Osteoblast (primary cell): Measurements from ENCODE around the gene NEK5. TPM values are rescaled to one million over a fixed set of nuclear protein-coding genes. Genes with fewer than 3 reads are reported as not detected.
"Not testable (repeated sequence)": the region's sequence is repeated elsewhere in the genome, so short reads cannot be mapped to it uniquely, and the experiment has no call there.

Experiments used
- DNase-seq: peaks from one replicate; pipeline ENCODE4 v3.0.0; 2011; ENCODE audit warnings: low spot score, mixed read lengths; ENCODE audit not compliant: insufficient read length; ENCODE audit errors: missing footprints
- H2AFZ ChIP-seq: 2 replicates; pipeline ENCODE4 v1.6.0; 2011; ENCODE audit warnings: mild to moderate bottlenecking, low read length
- H3K27ac ChIP-seq: 2 replicates; pipeline ENCODE4 v1.5.1; 2011; ENCODE audit warnings: mild to moderate bottlenecking, low read depth, low read length, moderate library complexity
- H3K27me3 ChIP-seq: 2 replicates; pipeline ENCODE4 v1.6.0; 2012; ENCODE audit warnings: mild to moderate bottlenecking, control low read depth, inconsistent platforms, low read length, moderate library complexity; ENCODE audit not compliant: insufficient read depth
- H3K36me3 ChIP-seq: 2 replicates; pipeline ENCODE4 v1.5.1; 2011; ENCODE audit warnings: mild to moderate bottlenecking, low read length, control low read depth, moderate library complexity; ENCODE audit not compliant: insufficient read depth
- H3K4me1 ChIP-seq: 2 replicates; pipeline ENCODE4 v1.5.1; 2011; ENCODE audit warnings: mild to moderate bottlenecking, low read length, control low read depth, moderate library complexity; ENCODE audit not compliant: insufficient read depth
- H3K4me2 ChIP-seq: 2 replicates; pipeline ENCODE4 v1.6.0; 2011; ENCODE audit warnings: mild to moderate bottlenecking, low read length; ENCODE audit not compliant: insufficient read depth
- H3K4me3 ChIP-seq: fragments of 200-600 bp; sonication (generic); 3 replicates; pipeline ENCODE4 v1.5.1; 2012; ENCODE audit warnings: mild to moderate bottlenecking, low read length, inconsistent platforms; ENCODE audit not compliant: insufficient read depth
- H3K79me2 ChIP-seq: 2 replicates; pipeline ENCODE4 v1.6.0; 2012; ENCODE audit warnings: mild to moderate bottlenecking, low read length, control low read depth, inconsistent platforms; ENCODE audit not compliant: insufficient read depth
- H3K9me3 ChIP-seq: 2 replicates; pipeline ENCODE4 v1.5.1; 2011; ENCODE audit warnings: low read depth, low read length, control low read depth
- H4K20me1 ChIP-seq: 2 replicates; pipeline ENCODE4 v1.6.0; 2012; ENCODE audit warnings: mild to moderate bottlenecking, low read length, control low read depth; ENCODE audit not compliant: insufficient read depth
- CTCF ChIP-seq: IDR thresholded peaks from 2 replicates; pipeline ENCODE4 v1.5.1; 2011; ENCODE audit warnings: mild to moderate bottlenecking, low read depth, low read length, moderate library complexity; ENCODE audit errors: extremely low read depth
- total RNA-seq: library from RNA; depleted of rRNA; stranded (reverse); fragments of >200 nt; gene quantifications from 2 replicates; pipeline ENCODE4 v1.2.3, GENCODE V29; 2012

The NEK5 gene
- total RNA-seq, 1 donor, result 0.36 TPM

- Histone ChIP-seq H3K27me3 (no peaks in the 10 kb centered on the region), H3K36me3 (no peaks in the 10 kb centered on the region), H3K4me3 (no peak overlapping the region), H3K9me3 (no peaks in the 10 kb centered on the region), H3K4me1 (no peaks in the 10 kb centered on the region), H4K20me1 (no peaks in the 10 kb centered on the region), H3K27ac (no peak overlapping the region), H3K79me2 (no peaks in the 10 kb centered on the region), H3K4me2 (no peak overlapping the region), H2AFZ (no peak overlapping the region)
- DNase-seq, result no peak
- no peak for TF ChIP-seq CTCF
Measured at GRCh38 chr13:52105841-52106240, 23.0 kb downstream of the NEK5 start.

GRCh38 chr13:52104624-52105023, 24.2 kb downstream of the NEK5 start:
- Histone ChIP-seq H3K4me2 (no peak overlapping the region), H3K79me2 (no peaks in the 10 kb centered on the region), H3K4me1 (no peaks in the 10 kb centered on the region), H3K9me3 (no peaks in the 10 kb centered on the region), H4K20me1 (no peaks in the 10 kb centered on the region), H3K27me3 (no peaks in the 10 kb centered on the region), H2AFZ (no peak overlapping the region), H3K4me3 (no peak overlapping the region), H3K27ac (no peak overlapping the region), H3K36me3 (no peaks in the 10 kb centered on the region)
- no peak for TF ChIP-seq CTCF
- no peak for DNase-seq

- no peaks in the 10 kb centered on the region for H3K36me3 ChIP-seq
- no peak for TF ChIP-seq CTCF
- H2AFZ ChIP-seq, result no peak overlapping the region
- no peaks in the 10 kb centered on the region for H4K20me1 ChIP-seq
- H3K4me2 ChIP-seq, result no peak overlapping the region
- H3K9me3 ChIP-seq, result no peaks in the 10 kb centered on the region
- no peak overlapping the region for H3K4me3 ChIP-seq
- H3K27me3 ChIP-seq, result no peaks in the 10 kb centered on the region
- no peaks in the 10 kb centered on the region for H3K79me2 ChIP-seq
- no peak for DNase-seq
- H3K4me1 ChIP-seq, result no peaks in the 10 kb centered on the region
- no peak overlapping the region for H3K27ac ChIP-seq
Measured at GRCh38 chr13:52103386-52103785, 25.5 kb downstream of the NEK5 start.

GRCh38 chr13:52102423-52102822, 26.4 kb downstream of the NEK5 start:
- H4K20me1 ChIP-seq, H3K9me3 ChIP-seq, H3K27ac ChIP-seq, DNase-seq, H3K36me3 ChIP-seq, H2AFZ ChIP-seq, H3K79me2 ChIP-seq, H3K4me1 ChIP-seq, H3K4me3 ChIP-seq, H3K27me3 ChIP-seq, H3K4me2 ChIP-seq: not testable (repeated sequence)
